Stomach (tissue), 9 donors: ENCODE results near the gene VSIG10L2. TPM values are rescaled to one million over a fixed set of nuclear protein-coding genes. Genes with fewer than 3 reads are reported as not detected.
A peak's percentile ranks its signal among the peaks of the same experiment; 100 is the strongest.

Experiments
- DNase-seq, 2 donors: peaks; one replicate each; pipeline versions ENCODE4 v3.0.0 to v3.0.0-alpha.2; 2013 to 2019
- H3K27ac ChIP-seq, 5 donors: fragments of 200-600 bp in 4 of 5; sonication (generic) in 4 of 5; one replicate each; pipeline ENCODE4 v1.5.1; 2013 to 2019; ENCODE audit warnings: mild to moderate bottlenecking in 1 of 5, moderate library complexity in 1 of 5
- H3K27me3 ChIP-seq, 3 donors: fragments of 200-600 bp; sonication (generic); one replicate each; pipeline ENCODE4 v1.5.1; 2017 to 2019; ENCODE audit warnings: mixed run types in 1 of 3
- H3K36me3 ChIP-seq, 4 donors: fragments of 200-600 bp; sonication (generic); 1 replicate in 3 of 4; 2 replicates in 1 of 4; pipeline ENCODE4 v1.5.1; 2016 to 2019
- H3K4me1 ChIP-seq, 4 donors: fragments of 200-600 bp; sonication (generic); one replicate each; pipeline ENCODE4 v1.5.1; 2016 to 2019
- H3K4me3 ChIP-seq, 4 donors: fragments of 200-600 bp; sonication (generic) in 3 of 4; one replicate each; pipeline ENCODE4 v1.5.1; 2016 to 2019; ENCODE audit warnings: mild to moderate bottlenecking in 1 of 4
- H3K9me3 ChIP-seq, 4 donors: fragments of 200-600 bp; sonication (generic); one replicate each; pipeline ENCODE4 v1.5.1; 2016 to 2019
- CTCF ChIP-seq, 7 experiments: fragments of 450-650 bp in 4 of 7; fragments of 200-600 bp in 3 of 7; sonication (generic) in 3 of 7; IDR thresholded peaks; one replicate each; pipeline ENCODE4 v1.5.1; 2016 to 2019; ENCODE audit warnings: antibody characterized with exemption in 7 of 7, control low read depth in 2 of 7, mild to moderate bottlenecking in 1 of 7
- EP300 ChIP-seq: sonication (generic); formaldehyde crosslinking; IDR thresholded peaks from one replicate; pipeline ENCODE4 v1.6.1; 2017; ENCODE audit warnings: antibody characterized with exemption
- POLR2A ChIP-seq, 4 donors: fragments of 450-650 bp; IDR thresholded peaks; one replicate each; pipeline ENCODE4 v1.6.1; 2016; ENCODE audit warnings: antibody characterized with exemption in 4 of 4, control low read depth in 2 of 4, mild to moderate bottlenecking in 1 of 4, moderate library complexity in 1 of 4
- POLR2AphosphoS5 ChIP-seq, 3 donors: sonication (generic); formaldehyde crosslinking; IDR thresholded peaks; one replicate each; pipeline ENCODE4 v1.6.1; 2016; ENCODE audit warnings: antibody characterized with exemption in 3 of 3
- WGBS, 5 donors: extraction: QIAGEN DNeasy Blood & Tissue Kit in 3 of 5; methylation state at CpG; one replicate each; pipeline versions ENCODE4 v1.1.5 to v1.1.7; 2013 to 2018; 5-methylcytosine and 5-hydroxymethylcytosine counted together
- intact Hi-C: fragments of 100-400 bp; cut with DNase I; formaldehyde crosslinking; loops from one replicate; pipeline ENCODE4 v1.15.1; 2023; ENCODE audit warnings: low total_unique reads
- polyA plus RNA-seq, 3 donors: library from polyadenylated mRNA; stranded (reverse); fragments of 200-250 nt; gene quantifications; one replicate each; pipeline ENCODE4 v1.2.3, GENCODE V29; 2013
- total RNA-seq, 5 donors: library from RNA; depleted of rRNA; stranded (reverse); fragments of >200 nt; gene quantifications; one replicate each; pipeline versions ENCODE4 v1.1.0 to v1.2.3, GENCODE V29; 2014 to 2016
- donor health status: healthy with polysubstance abuse.
- donor health status: Bipolar disorder and iron deficiency.
- donor health status: healthy.

VSIG10L2 gene
- total and polyA plus RNA-seq, 8 donors, result 0.35 to 1.4 TPM; not detected in 6

DNA sequence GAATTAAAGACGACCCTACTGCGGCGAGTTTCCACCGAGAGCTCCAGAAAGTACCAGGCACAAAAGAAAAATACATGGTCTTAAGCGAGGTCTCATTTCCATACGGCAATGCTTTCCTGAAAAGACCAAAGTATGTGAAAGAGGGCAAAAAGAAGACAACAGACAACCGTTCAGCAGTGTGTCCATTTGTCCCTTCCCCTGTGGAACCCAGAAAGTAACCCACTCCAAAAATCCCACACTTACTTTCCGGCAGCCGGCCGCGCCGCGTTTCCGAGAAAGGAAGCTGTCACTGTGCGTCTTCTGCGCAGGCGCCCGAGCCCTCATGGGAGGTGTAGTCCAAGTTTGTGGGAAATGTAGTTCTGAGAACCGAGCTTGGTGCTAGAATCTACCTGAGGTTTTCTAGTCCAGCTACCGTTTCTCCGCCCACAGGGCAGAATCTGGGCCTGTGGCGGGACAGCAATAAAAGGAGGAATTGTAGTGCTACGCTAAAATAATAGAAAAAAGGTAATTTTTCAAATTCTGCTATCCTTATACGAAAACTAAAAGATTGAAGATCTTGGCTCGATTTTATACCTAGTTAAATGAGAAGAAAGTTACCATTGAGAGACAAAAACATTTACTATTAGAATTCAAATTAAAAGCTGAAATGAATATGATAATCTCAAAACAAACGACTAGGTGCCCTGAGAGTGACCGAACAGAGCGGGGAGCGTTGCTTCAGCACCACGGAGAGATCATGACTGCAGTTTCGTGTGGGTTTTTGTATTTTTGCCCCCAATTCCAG lies 42.7 kb upstream of the VSIG10L2 start, which contains the start of gene PUS3:
Gene PUS3 (minus strand): TSS at position 280 of the 784 bp plus-strand sequence. CDS start 6,922 bp downstream, outside the sequence.
- H3K4me1 ChIP-seq, result peaks cover 20 to 32% (median 26%) of the 10 kb centered on the region in 4 donors

GRCh38 chr11:125903711-125904659 lies 41.9 kb upstream of the VSIG10L2 start, which contains the start of gene DDX25:
Gene DDX25, plus strand, starts transcription at chr11:125904508. Its CDS starts 10 bp downstream, at chr11:125904518.
- TF ChIP-seq EP300, result no peak
- TF ChIP-seq POLR2AphosphoS5 (IDR thresholded peaks at IDR 0.05), result no peak
- no peak for TF ChIP-seq POLR2A (IDR thresholded peaks at IDR 0.05)
- TF ChIP-seq CTCF (IDR thresholded peaks at IDR 0.05), result no peak
- DNase-seq, result peak in 1 of 2 donors; percentile 86
- WGBS, 5 donors, result 3 to 8% (median 4%) methylated on average over 43 to 80 of the region's 81 CpGs
- intact Hi-C loops, result no loop called here
- Histone ChIP-seq H3K4me1 (peaks cover 20 to 32% (median 26%) of the 10 kb centered on the region in 4 donors), H3K36me3 (peaks cover 0 to 16% (median 15%) of the 10 kb centered on the region in 4 donors), H3K4me3 (peak within 1 kb of the TSS; percentile 53 to 63 (median 58)), H3K27me3 (peaks cover 0 to 37% (median 24%) of the 10 kb centered on the region in 3 donors), H3K9me3 (no peaks in the 10 kb centered on the region), H3K27ac (peak within 1 kb of the TSS in 1 of 5 donors; percentile 88)

More for the DNA sequence above, 42.7 kb upstream of the VSIG10L2 start, which contains the start of gene PUS3:
- intact Hi-C loops, result no loop called here
- peak; percentile 93 to 97 for DNase-seq
- Histone ChIP-seq H3K9me3 (no peaks in the 10 kb centered on the region), H3K4me3 (peak within 1 kb of the TSS; percentile 53 to 63 (median 58)), H3K27ac (peak within 1 kb of the TSS; percentile 78 to 88 (median 80)), H3K36me3 (peaks cover 0 to 22% (median 19%) of the 10 kb centered on the region in 4 donors), H3K27me3 (peaks cover 0 to 37% (median 24%) of the 10 kb centered on the region in 3 donors)
- WGBS, 5 donors, result 1 to 3% (median 2%) methylated on average over 31 of the region's 31 CpGs
- TF ChIP-seq CTCF (IDR thresholded peaks at IDR 0.05), result no peak
- peak in 1 of 4 donors; percentile 41 for TF ChIP-seq POLR2A (IDR thresholded peaks at IDR 0.05)
- TF ChIP-seq POLR2AphosphoS5 (IDR thresholded peaks at IDR 0.05), result peak; percentile 75 to 94 (median 85)
- TF ChIP-seq EP300, result no peak

GRCh38 chr11:125904678-125905077 lies 41.2 kb upstream of the VSIG10L2 start:
- H3K9me3 ChIP-seq, result no peaks in the 10 kb centered on the region
- WGBS, 5 donors, result 39 to 58% (median 54%) methylated on average over 11 of the region's 11 CpGs
- peak overlapping the region in 3 of 4 donors; percentile 53 to 60 (median 56) for H3K4me3 ChIP-seq
- H3K4me1 ChIP-seq, result peaks cover 20 to 32% (median 26%) of the 10 kb centered on the region in 4 donors
- H3K36me3 ChIP-seq, result peaks cover 0 to 9% (median 8%) of the 10 kb centered on the region in 4 donors
- H3K27ac ChIP-seq, result no peak overlapping the region
- no peak for TF ChIP-seq POLR2AphosphoS5 (IDR thresholded peaks at IDR 0.05)
- TF ChIP-seq CTCF (IDR thresholded peaks at IDR 0.05), result no peak
- no peak for TF ChIP-seq EP300
- TF ChIP-seq POLR2A (IDR thresholded peaks at IDR 0.05), result no peak
- no peak for DNase-seq
- intact Hi-C loops, result no loop called here
- H3K27me3 ChIP-seq, result peaks cover 0 to 37% (median 24%) of the 10 kb centered on the region in 3 donors
